ENCODE measurements around the gene ARRDC4.

The ARRDC4 gene

DNA sequence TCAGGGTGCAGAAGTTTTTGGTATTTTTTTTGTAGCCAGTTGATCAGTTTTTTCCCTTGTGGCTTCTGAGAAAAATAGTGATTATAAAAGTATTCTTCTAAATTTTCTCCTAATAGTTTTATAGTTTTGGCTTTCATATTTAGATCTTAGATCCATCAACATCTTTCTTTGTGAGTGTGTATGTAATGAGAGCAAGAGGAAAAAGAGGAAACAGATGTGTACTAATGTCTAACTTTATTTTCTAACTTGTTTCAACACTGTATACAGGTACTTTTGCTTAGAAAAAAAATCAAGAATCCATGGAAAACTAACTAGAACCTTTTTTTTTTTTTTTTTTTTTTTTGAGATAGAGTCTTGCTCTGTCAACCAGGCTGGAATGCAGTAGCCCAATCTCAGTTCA is 53.1 kb downstream of the ARRDC4 start:
- Mint-ChIP-seq H3K4me1 (ENCODE audit: low read depth) (peaks cover 16% of the 10 kb centered on the region), H3K27ac (no peak overlapping the region), H3K4me3 (no peak overlapping the region), H3K27me3 (peaks cover 10% of the 10 kb centered on the region), H3K9me3 (no peaks in the 10 kb centered on the region), H3K36me3 (ENCODE audit: low read depth) (no peaks in the 10 kb centered on the region)
- intact Hi-C loops (cut with micrococcal nuclease), result no loop called here

- intact Hi-C loops (cut with micrococcal nuclease), result no loop called here
- Mint-ChIP-seq H3K27me3 (peaks cover 1% of the 10 kb centered on the region), H3K27ac (no peak overlapping the region), H3K4me3 (no peak overlapping the region), H3K9me3 (no peaks in the 10 kb centered on the region), H3K4me1 (ENCODE audit: low read depth) (peaks cover 7% of the 10 kb centered on the region), H3K36me3 (ENCODE audit: low read depth) (no peaks in the 10 kb centered on the region)
These were observed 56.9 kb downstream of the ARRDC4 start for GRCh38 chr15:98017150-98017964.

DNA sequence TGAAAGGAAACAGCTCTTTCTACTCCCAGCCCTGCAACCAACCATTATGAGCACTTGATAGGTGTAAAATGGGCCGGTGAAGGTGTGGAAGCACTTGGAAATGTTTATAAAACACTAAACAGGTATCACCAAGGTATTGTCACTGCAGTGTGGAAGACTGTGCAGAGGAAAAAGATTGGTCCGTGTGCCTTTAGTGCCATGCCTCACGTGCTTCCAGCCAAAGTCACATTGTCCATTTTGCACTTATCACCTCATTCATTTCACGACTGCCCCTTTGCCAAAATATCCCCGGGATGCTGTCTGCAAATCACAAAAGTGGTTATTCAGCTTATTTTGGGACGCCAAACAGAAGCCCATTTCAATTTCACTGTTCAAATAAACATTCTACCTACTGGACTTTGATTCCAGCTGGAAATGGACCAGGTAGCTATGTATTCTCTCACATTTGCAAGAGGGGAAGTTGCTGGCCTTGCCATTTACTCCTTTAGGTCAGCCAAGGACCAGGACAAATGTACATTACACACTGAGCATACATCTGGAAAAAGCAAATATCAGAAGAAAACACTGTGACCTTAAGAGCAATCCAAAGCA is 58.4 kb downstream of the ARRDC4 start:
- intact Hi-C loops (cut with micrococcal nuclease), result no loop called here
- Mint-ChIP-seq H3K27me3 (peaks cover 4% of the 10 kb centered on the region), H3K4me1 (ENCODE audit: low read depth) (no peaks in the 10 kb centered on the region), H3K36me3 (ENCODE audit: low read depth) (no peaks in the 10 kb centered on the region), H3K27ac (no peak overlapping the region), H3K4me3 (no peak overlapping the region), H3K9me3 (peaks cover 9% of the 10 kb centered on the region)
